NCI-H524 (cell line): ENCODE measurements around the gene SLC2A9.

Experiments
- DNase-seq, 2 experiments: peaks; one replicate each; lab custom pipeline; 2025; lab: John Stamatoyannopoulos, UW

SLC2A9 gene

DNA sequence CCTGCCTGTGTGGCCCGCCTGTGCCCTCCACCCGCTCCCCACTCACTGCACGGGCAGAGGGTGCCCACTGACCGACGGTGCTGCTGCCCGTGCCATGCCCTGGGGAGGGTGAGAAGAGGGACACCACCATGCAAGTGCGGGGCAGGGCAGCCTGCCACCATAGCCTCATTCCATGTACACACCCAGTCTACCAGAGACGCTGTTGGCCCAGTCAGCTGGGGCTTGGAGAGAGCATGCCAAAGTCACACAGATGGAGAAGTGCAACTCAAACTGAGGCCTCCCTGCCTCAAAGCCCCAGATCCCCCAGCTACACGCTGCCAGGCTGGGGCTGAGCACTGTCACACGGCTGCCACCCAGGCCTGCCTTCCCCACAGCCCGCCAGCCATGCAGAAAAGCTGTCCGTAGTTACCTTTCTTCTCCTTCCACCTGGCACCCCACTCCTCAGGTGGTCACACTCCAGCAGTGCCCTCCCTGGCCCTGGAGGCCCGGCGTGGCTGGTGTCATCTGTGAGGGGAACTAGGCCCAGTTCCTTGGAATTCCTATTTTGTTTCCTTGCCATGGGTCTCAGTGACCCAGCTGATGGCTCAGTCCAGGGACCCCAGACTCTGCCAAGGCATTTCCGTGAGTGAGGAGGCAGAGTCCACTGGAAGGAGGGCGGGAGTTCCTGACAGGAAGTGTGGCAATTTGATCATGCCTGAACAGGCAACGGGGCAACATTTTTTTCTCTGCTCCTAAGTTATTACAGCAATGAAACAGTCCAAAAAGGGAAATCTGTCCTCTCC, at the start of gene SLC2A9:
SLC2A9 (minus strand) TSS at position 627 of the 782 bp plus-strand sequence; CDS start at position 559, 68 bp downstream.
- no peak for DNase-seq

GRCh38 chr4:10069075-10069642, 47.9 kb upstream of the SLC2A9 start:
- no peak for DNase-seq

DNA sequence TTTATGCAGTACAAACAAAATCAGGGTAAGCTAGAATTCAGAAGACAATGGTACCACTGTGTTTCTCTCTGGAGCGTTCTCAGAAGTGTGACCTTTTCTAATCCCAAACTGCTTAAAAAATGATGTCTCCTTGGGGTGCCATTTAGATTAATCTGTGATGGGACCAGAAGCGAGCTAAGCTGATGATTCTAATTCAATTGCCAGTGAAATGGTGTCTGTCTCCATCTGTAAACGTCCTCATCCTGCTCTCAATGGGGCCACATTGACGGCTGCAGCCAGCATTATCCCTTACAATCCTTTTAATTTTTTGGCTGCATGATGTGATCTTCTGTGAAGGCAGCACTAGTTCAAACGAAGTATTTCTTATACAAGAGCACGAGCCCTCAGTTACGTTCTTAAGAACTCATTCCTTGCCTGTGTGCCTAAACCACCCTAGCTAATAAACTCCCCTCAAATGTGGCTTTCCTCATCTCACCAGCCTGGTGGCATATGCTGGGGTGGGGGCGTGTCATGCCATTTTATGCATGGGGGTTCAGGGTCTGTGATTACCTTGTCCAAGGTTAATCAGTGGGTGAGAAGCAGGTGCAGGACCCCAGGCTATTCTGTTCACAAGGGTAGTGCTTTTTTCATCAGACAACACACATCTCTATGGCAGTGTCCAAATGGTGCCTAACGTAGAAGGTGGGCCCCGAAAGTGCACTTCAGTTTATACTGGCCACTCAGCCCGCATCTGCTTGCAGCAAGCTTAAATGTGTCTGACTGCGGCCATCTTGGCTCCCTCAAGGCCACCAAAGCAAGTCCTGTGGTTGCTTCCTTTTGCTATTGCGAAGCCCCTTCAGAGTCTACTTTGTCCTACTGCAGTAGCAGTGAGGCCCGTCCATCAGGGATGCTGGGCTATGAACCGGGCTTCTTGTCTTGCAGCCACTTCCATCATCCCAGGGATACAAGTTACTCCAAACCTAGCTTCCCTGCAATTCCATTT, 45.7 kb upstream of the SLC2A9 start:
- DNase-seq = no peak

- no peak for DNase-seq
Observed at GRCh38 chr4:10066206-10066605, 44.9 kb upstream of the SLC2A9 start.

GRCh38 chr4:10063544-10064300, 42.4 kb upstream of the SLC2A9 start:
- DNase-seq = peak in 1 of 2 experiments; percentile 26

DNA sequence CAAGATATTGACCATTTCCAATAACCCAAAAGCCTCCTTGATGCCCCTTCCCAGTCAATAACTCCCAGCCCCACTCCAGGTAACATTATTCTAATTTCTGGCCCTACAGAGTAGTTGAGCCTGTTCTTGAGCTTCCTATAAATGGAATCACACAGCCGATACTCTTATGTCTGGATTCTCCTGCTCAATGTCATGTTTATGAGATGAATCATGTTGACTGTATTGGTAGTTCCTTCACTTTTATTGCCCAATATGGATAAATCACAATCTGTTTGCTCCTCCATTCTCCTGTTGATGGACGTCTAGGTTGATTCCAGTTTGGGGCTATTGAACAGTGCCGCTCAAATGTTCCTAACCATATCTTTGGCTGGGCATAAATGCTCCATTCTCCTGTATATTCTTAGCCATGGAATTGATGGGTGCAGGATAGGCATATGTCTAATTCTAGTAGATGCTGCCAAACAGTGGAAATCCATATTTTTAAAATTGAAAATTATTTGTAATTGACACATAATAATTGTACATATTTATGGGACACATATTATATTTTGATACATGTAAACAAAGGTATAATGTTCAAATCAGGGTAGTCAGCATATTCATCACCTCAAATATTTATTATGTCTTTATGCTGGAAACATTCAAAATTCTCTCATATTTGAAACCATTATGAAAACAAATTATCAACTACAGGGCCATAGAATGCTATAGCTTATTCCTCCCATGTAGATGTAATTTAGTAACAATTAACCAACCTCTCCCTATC, 40.5 kb upstream of the SLC2A9 start:
- no peak for DNase-seq

- DNase-seq = no peak
Observed at GRCh38 chr4:10058371-10058770, 37.1 kb upstream of the SLC2A9 start.

DNA sequence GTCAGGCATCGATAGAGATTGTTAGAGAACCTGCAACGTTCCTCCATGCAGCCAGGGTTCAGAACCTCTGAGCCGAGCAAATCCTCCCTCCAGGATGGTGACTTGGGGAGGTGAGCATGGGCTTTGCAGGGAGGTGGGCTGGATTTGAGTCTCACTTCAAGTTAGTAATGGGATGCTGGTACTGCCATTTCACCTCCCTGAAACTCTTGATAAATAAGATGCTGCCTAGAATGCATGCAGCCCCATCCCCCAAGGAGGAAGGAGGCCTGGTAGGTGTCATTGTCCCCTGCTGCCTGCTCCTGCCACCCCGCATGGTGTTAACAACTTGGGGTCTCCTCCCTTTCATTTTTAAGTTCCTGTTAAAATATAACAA, 35.7 kb upstream of the SLC2A9 start:
- DNase-seq = no peak

- no peak for DNase-seq
Observed at GRCh38 chr4:10056334-10057022, 35.2 kb upstream of the SLC2A9 start.

DNA sequence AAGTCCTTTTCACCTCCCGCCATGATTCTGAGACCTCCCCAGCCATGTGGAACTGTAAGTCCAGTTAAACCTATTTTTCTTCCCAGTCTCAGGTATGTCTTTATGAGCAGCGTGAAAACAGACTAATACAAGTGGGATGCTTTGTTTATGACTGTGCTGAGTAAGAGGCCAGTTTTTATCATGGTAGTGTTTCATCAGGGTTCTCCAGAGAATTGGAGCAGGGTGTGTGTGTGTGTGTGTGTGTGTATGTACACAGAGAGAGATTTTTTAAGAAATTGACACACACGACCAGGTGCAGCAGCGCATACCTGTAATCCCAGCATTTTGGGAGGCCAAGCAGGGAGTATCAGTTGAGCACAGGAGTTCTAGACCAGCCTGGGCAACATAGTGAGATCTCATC, 34.6 kb upstream of the SLC2A9 start:
- DNase-seq = no peak

DNA sequence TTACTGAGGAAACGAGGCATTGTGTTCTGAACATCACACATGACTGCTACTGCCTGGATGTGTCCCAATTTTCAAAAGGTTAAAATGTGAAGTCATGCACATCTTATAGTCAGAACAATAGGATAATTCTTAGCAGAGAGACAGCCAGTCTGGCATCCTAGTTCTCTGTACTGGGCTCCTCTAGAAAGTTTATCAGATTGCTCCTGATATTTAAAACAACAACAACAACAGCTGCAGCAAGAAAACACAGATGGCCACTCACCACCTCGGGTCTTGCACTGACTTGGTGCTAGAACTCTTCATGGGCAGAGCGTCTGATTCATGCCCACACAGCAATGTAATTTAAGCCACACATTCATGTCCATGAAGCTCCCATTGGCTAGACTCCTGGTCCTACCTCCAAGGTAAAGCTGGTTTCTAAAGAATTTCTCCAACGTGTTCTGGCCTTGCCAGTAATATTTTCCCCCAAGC, 33.3 kb upstream of the SLC2A9 start:
- no peak for DNase-seq

DNA sequence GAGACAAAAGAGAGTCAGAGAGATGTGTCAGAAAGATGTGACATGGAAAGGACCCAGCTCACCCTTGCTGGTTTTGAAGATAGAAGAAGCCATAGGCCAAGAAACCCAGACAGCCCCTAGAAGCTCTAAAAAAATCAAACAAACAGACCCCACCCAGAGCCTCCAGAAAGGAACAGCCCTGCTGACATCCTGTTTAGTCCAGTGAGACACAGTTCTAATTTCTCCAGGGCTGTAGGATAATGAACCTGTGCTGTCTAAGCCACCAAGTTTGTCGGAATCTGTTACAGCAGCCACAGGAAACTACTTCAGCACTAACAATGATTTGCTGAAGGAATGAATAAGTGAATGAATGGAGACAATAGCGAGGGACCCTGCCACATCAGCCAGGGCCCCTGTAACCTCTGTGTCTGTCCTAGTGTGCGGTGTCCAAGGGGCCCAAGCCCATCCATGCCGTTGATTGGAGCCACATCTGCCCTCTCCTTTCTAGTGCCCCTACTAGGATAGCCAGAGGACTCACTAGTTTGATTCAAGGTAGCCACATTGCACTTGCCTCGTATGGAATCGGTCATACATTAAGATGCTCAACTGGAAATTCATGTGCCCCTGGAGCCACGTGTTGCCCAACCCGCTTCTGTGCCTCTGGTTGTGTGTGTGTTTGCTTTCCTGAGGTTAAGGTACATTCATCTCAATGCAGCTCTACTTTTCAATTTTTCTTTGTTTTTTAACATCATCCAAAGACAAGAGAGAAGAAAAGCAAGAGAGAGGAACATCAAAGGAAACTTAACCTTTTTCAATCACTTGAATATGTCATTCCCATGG, 32.5 kb upstream of the SLC2A9 start:
- DNase-seq = no peak

- DNase-seq = peak; percentile 56 to 89
Observed at GRCh38 chr4:10051517-10052135, 30.3 kb upstream of the SLC2A9 start.

DNA sequence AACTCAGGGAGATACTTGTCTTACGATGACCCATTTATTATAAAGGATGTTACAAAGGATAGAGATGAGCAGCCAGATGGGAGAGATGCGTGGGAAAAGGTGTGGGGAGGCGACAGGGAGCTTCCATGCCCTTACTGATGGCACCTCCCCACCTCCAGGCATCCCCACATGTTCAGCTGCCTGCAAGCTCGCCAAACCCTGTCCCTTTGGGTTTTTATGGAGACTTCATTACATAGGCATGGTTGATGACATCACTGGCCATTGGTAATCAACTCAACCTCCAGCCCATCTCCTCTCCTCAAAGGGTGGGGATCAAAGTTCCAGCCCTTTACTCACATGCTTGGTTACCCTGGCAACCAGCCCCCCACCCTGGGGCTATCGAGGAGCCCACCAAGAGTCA, 29.4 kb upstream of the SLC2A9 start:
- DNase-seq = no peak

DNA sequence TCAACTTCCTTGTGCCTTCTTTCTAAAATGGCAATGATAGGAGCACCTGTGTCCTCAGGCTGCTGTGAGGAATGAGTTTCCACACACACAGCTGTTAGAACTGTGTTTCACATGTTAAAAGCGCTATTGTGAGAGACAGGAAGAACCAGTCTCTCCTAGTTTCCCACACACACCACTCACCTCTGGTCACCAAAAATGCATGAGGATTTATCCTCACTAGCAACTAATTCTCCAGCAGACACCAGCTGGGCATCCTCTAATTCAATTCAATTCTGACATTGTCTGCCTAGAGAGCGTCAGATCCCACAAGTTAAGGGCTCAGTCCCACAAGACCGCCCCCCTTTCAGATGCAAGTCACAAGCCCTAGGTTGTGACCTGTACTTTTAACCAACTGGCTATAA, 29.0 kb upstream of the SLC2A9 start:
- no peak for DNase-seq

- no peak for DNase-seq
Observed at GRCh38 chr4:10048941-10049697, 27.8 kb upstream of the SLC2A9 start.

- no peak for DNase-seq
Observed at GRCh38 chr4:10047967-10048366, 26.7 kb upstream of the SLC2A9 start.

- no peak for DNase-seq
Observed at GRCh38 chr4:10046471-10046870, 25.2 kb upstream of the SLC2A9 start.
